ENCODE results near the gene DIDO1.

DIDO1 gene

DNA sequence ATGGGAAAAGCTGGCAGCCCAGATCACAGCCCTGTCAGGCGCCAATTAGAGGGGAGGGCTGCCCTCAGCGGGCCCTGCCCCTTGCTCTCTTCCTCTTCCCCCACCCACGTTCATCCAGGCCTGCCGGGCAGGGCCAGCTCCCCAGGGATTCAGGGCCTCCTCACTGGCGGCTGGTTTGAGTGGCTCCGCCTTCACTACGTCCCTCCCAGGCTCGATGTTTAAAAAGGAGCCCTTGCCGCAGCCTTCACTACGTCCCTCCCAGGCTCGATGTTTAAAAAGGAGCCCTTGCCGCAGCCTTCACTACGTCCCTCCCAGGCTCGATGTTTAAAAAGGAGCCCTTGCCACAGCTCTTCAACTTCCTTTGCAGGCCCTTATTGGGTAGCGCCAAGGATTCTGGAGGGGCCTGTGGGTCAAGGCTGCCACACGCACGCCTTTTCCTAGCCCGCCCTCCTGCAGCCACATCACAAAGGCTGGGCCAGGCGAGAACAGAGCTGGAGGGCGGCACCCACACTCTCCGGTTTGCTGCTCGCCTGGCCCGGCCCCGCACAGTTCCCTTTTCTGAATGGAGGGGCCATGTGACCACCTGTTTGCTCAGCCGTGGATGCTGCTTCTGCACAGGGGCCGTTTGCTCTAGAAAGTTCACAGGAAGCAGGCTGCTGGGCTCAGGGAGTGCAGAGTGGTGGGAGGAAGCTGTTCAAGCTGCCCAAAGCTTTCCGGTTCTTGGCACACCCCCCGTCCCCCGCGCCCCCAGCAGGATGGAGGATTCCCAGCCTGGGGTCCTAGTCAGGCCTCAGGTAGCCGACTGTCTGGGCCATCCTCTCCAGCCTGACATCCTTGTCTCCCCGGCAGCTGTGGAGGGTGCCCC lies 27.8 kb upstream of the DIDO1 start:
- TF ChIP-seq, protein P1, sequence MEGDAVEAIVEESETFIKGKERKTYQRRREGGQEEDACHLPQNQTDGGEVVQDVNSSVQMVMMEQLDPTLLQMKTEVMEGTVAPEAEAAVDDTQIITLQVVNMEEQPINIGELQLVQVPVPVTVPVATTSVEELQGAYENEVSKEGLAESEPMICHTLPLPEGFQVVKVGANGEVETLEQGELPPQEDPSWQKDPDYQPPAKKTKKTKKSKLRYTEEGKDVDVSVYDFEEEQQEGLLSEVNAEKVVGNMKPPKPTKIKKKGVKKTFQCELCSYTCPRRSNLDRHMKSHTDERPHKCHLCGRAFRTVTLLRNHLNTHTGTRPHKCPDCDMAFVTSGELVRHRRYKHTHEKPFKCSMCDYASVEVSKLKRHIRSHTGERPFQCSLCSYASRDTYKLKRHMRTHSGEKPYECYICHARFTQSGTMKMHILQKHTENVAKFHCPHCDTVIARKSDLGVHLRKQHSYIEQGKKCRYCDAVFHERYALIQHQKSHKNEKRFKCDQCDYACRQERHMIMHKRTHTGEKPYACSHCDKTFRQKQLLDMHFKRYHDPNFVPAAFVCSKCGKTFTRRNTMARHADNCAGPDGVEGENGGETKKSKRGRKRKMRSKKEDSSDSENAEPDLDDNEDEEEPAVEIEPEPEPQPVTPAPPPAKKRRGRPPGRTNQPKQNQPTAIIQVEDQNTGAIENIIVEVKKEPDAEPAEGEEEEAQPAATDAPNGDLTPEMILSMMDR (IDR thresholded peaks at IDR 0.05; ENCODE audit: low read depth, low read length) = no peak
- Histone ChIP-seq H3K4me3 (ENCODE audit: low read depth, low read length) (peak overlapping the region; percentile 40), H3K27me3 (no peaks in the 10 kb centered on the region), H3K36me3 (peaks cover 12% of the 10 kb centered on the region), H3K4me1 (peaks cover 22% of the 10 kb centered on the region), H3K9me3 (no peaks in the 10 kb centered on the region)
- peak; percentile 94 for DNase-seq

DNA sequence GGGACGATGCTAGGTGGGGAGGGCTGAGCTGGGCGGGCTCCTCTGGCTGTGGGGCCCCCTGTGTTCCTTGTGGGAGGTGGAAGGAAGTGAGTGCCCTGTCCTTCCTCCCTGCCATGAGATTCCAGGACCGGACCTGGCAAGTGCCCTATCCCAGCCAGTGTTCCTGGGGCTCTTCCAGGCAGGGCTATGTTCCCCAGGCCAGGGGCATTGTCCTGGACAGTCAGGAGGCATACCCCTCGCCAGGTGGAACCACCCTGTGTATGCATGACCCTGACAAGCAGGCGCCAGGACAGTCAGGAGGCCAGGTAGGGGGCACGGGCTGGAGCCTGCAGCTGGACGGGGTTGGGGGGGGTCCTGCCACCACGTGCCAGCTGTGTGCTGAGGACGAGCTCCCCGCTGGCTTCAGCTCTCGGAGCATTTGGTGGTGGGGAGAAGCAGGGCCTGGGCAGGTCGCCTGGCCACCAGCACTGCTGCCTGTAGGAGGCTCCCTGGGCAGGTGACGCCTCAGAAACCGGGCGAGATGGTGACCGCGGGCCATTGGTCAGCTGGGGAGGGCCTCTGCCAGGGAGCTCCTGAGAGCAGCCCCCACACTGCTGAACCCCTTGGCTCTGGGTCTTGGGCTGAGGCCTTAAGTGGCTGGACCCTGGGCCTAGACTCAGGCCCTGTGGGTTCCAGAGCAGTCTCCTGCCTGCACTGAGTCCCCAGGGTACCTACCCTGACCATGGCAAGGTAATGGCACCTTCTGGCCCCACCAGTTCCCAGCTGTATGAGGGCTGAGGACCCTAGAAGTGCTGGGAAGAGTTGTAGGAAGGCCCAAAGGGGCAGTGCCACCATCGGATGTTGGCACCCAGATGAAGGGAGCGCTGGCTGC lies 26.9 kb upstream of the DIDO1 start:
- DNase-seq = no peak
- Histone ChIP-seq H3K27me3 (no peaks in the 10 kb centered on the region), H3K36me3 (peaks cover 18% of the 10 kb centered on the region), H3K9me3 (no peaks in the 10 kb centered on the region), H3K4me3 (ENCODE audit: low read depth, low read length) (peak overlapping the region; percentile 40), H3K4me1 (peaks cover 22% of the 10 kb centered on the region)
- TF ChIP-seq, protein P1 (IDR thresholded peaks at IDR 0.05; ENCODE audit: low read depth, low read length) = no peak

DNA sequence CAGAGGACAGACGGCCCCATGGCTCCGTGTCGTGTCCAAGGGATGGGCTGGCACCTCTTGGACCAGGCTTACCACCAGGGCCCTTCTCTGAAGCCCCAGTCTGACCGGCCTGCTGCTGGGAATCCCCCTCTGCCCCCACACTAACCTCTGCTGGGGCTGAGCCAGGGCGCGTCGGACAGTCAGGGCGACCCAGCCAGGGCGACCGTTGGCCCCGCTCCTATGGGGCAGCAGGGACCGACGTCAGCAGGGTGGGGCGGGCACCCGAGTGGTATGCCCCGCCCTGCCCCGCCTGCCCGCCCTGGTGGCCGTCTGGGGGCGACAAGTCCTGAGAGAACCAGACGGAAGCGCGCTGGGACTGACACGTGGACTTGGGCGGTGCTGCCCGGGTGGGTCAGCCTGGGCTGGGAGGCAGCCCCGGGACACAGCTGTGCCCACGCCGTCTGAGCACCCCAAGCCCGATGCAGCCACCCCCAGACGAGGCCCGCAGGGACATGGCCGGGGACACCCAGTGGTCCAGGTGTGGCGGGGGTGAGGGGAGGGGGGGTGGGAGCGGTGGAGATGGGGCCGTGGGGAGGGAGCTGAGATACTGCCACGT lies 26.2 kb upstream of the DIDO1 start, which contains the start of gene SLC17A9:
TSS of gene SLC17A9 (plus strand) at position 337 of the 595 bp plus-strand sequence. CDS start at position 459, 122 bp downstream.
- H3K36me3 ChIP-seq = peaks cover 26% of the 10 kb centered on the region
- H3K4me3 ChIP-seq (ENCODE audit: low read depth, low read length) = no peak within 1 kb of the TSS; the same call in 1 of the 2 replicates
- DNase-seq = no peak

DNA sequence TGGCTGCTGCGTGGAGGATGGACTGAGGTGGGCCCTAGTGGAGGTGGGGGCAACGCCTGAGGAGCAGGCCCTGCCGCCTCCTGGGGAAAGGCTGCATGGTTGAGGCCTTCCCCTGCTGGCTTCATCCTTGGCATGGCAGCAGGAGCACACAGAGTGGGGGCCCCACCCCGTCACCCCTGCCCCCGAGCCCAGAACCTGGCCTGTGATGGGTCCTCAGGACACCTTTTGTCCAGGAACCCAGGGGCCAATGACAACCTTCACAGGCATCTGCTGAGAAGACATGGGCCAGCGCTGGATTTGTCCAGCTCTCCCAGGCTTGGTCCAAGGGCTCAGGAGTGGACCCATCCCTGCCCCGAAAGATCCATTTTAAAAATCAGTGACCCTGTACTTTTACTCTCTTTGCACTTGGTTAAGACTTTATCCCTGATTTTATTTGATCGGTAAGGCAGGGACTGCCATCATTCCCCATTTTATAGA lies 25.6 kb upstream of the DIDO1 start:
- H3K4me3 ChIP-seq (ENCODE audit: low read depth, low read length) = no peak overlapping the region

More for the DNA sequence above, 26.2 kb upstream of the DIDO1 start, which contains the start of gene SLC17A9:
- TF ChIP-seq, protein P1 (IDR thresholded peaks at IDR 0.05; ENCODE audit: low read depth, low read length) = no peak
- Histone ChIP-seq H3K4me1 (peaks cover 22% of the 10 kb centered on the region), H3K9me3 (no peaks in the 10 kb centered on the region), H3K27me3 (no peaks in the 10 kb centered on the region)

DNA sequence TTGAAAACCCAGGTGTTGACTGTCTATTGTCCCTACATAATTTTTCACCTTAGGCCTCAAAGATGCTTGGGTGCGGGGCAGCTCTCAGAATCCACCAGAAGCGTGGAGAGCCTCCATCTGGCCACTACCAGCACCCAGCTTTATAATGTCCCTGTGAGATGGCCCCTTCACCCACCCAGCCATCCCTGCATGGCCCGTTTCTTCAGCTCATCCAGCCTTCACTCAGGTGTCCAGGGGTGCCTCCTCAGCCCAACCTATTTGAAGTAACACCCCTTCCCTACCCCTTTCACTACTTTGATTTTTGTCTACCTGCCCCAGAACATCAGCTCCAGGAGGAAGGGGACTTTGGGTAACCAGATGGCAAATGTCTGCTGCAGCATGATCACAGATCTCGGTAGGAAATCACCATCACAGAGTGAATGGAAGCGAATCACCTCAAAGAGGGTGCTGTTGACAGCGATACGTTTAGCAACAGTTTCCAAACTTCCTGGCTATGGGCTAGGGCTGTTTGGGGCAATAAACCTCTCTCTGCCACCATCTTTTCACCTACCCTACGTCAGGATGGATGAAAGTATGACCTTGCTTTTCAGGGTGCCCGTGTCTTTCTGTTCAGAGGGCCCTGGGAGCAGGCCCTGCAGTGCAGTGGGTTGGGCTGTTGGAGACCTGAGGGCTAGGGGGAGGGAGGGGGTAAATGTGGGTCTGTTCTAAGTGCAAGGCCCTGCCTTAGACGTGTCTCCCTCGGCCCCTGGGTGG lies 25.0 kb upstream of the DIDO1 start:
- H3K4me3 ChIP-seq (ENCODE audit: low read depth, low read length) = no peak overlapping the region
- DNase-seq = no peak
- no peaks in the 10 kb centered on the region for H3K9me3 ChIP-seq
- peaks cover 37% of the 10 kb centered on the region for H3K36me3 ChIP-seq
- TF ChIP-seq, protein P1 (IDR thresholded peaks at IDR 0.05; ENCODE audit: low read depth, low read length) = no peak
- no peaks in the 10 kb centered on the region for H3K27me3 ChIP-seq
- H3K4me1 ChIP-seq = peaks cover 27% of the 10 kb centered on the region

More for the DNA sequence above, 25.6 kb upstream of the DIDO1 start:
- no peak for DNase-seq
- H3K4me1 ChIP-seq = peaks cover 28% of the 10 kb centered on the region
- TF ChIP-seq, protein P1 (IDR thresholded peaks at IDR 0.05; ENCODE audit: low read depth, low read length) = no peak
- peaks cover 31% of the 10 kb centered on the region for H3K36me3 ChIP-seq
- H3K9me3 ChIP-seq = no peaks in the 10 kb centered on the region
- H3K27me3 ChIP-seq = no peaks in the 10 kb centered on the region

Data from BE2C (cell line).